GM12878 (cell line): ENCODE data around the gene NMBR. TPM values are rescaled to one million over a fixed set of nuclear protein-coding genes. Genes with fewer than 3 reads are reported as not detected.

Experiments
- ATAC-seq: fragments of 200-7000 bp; cut with Tn5 transposase; 3 replicates; pipeline ENCODE4 v1.9.1; 2020; ENCODE audit warnings: mild to moderate bottlenecking, moderate library complexity
- BruUV-seq: library from RNA; stranded (reverse); fragments of 400-500 nt; replicated peaks from 2 replicates; lab custom pipeline; 2021; lab: Mats Ljungman, UMichigan
- CTCF ChIA-PET: fragments of 300-600 bp; sonication (Branson Sonifier 250); formaldehyde crosslinking; extraction: SDS; loops from one replicate; lab custom pipeline; 2021; ENCODE audit warnings: inconsistent platforms; lab: Yijun Ruan, JAX
- POLR2A ChIA-PET: fragments of 350-600 bp; formaldehyde crosslinking; extraction: SDS; loops from one replicate; lab custom pipeline; 2021; ENCODE audit warnings: inconsistent platforms; lab: Charles Lee
- RAD21 ChIA-PET: fragments of 300-600 bp; sonication (Branson Sonifier 250); formaldehyde crosslinking; loops from one replicate; lab custom pipeline; 2023; ENCODE audit warnings: antibody characterized with exemption; ENCODE audit not compliant: unreplicated experiment; lab: Charles Lee
- SMC1A ChIA-PET: fragments of 300-600 bp; sonication (Branson Sonifier 250); formaldehyde crosslinking; loops from one replicate; lab custom pipeline; 2023; ENCODE audit not compliant: unreplicated experiment, uncharacterized antibody; lab: Charles Lee
- DNase-seq: peaks from one replicate; pipeline ENCODE4 v3.0.0-alpha.2; 2011; ENCODE audit warnings: low read depth, low spot score
- FAIRE-seq: peaks from 3 replicates; lab custom pipeline; 2011; peaks lifted over from hg19 to GRCh38; lab: Jason Lieb, UNC
- H2AFZ ChIP-seq: 2 replicates; pipeline ENCODE4 v1.6.0; 2011; ENCODE audit warnings: low read depth, low read length, control low read depth; ENCODE audit not compliant: control insufficient read depth
- H3K27ac ChIP-seq: 2 replicates; pipeline ENCODE4 v1.5.1; 2011; ENCODE audit warnings: control low read depth; ENCODE audit not compliant: control insufficient read depth, insufficient read depth
- H3K27me3 ChIP-seq, 2 experiments: replicated peaks in 1 of 2; 2 replicates each; pipeline versions ENCODE4 v1.6.0 to v1.6.1; 2011; ENCODE audit warnings: low read length in 1 of 2; ENCODE audit not compliant: control insufficient read depth in 2 of 2, insufficient read depth in 2 of 2
- H3K36me3 ChIP-seq, 2 experiments: 2 replicates each; pipeline ENCODE4 v1.5.1; 2011; ENCODE audit warnings: low read length in 1 of 2; ENCODE audit not compliant: control insufficient read depth in 2 of 2, insufficient read depth in 2 of 2
- H3K4me1 ChIP-seq: 2 replicates; pipeline ENCODE4 v1.6.1; 2011; ENCODE audit warnings: mild to moderate bottlenecking, low read length, moderate library complexity, mixed read lengths; ENCODE audit not compliant: control insufficient read depth, insufficient read depth
- H3K4me2 ChIP-seq: 2 replicates; pipeline ENCODE4 v1.6.0; 2011; ENCODE audit warnings: control low read depth; ENCODE audit not compliant: control insufficient read depth, insufficient read depth
- H3K4me3 ChIP-seq: fragments of 200-600 bp; sonication (generic); 2 replicates; pipeline ENCODE4 v1.5.1; 2016
- H3K79me2 ChIP-seq: 2 replicates; pipeline ENCODE4 v1.6.0; 2011; ENCODE audit warnings: low read length; ENCODE audit not compliant: control insufficient read depth, insufficient read depth
- H3K9ac ChIP-seq: 2 replicates; pipeline ENCODE4 v1.8.0; 2011; ENCODE audit warnings: low read length, control low read depth, mixed read lengths; ENCODE audit not compliant: control insufficient read depth, insufficient read depth
- H3K9me3 ChIP-seq: replicated peaks from 3 replicates; pipeline ENCODE4 v1.5.1; 2011; ENCODE audit warnings: mild to moderate bottlenecking, low read length; ENCODE audit not compliant: control insufficient read depth, insufficient read depth
- H4K20me1 ChIP-seq: 2 replicates; pipeline ENCODE4 v1.6.0; 2011; ENCODE audit not compliant: control insufficient read depth, insufficient read depth
- CBX3 ChIP-seq: fragments of 200-600 bp; sonication (generic); IDR thresholded peaks from 2 replicates; pipeline ENCODE4 v1.6.1; 2016; ENCODE audit warnings: low read depth, borderline replicate concordance
- CHD4 ChIP-seq: fragments of 200-600 bp; sonication (generic); IDR thresholded peaks from 2 replicates; pipeline ENCODE4 v1.6.1; 2016; ENCODE audit warnings: mild to moderate bottlenecking
- HDAC6 ChIP-seq: fragments of 200-600 bp; sonication (generic); IDR thresholded peaks from one replicate; pipeline ENCODE4 v1.8.0; 2017; ENCODE audit warnings: antibody characterized with exemption; ENCODE audit not compliant: unreplicated experiment
- TBL1XR1 ChIP-seq: IDR thresholded peaks from 2 replicates; pipeline ENCODE4 v1.6.1; 2012; ENCODE audit warnings: low read depth, low read length, improper control_type of control experiment
- in situ Hi-C: fragments of 300-500 bp; cut with MboI; formaldehyde crosslinking; loops from 9 replicates; pipeline ENCODE4 v1.14.3; 2018; ENCODE audit warnings: mixed read lengths
- intact Hi-C: fragments of 100-400 bp; cut with micrococcal nuclease; formaldehyde crosslinking; loops from one replicate; pipeline ENCODE4 v1.14.2; 2022; ENCODE audit not compliant: unreplicated experiment
- polyA plus RNA-seq, 11 experiments: library from polyadenylated mRNA; depleted of rRNA in 4 of 11; unstranded in 6 of 11; stranded (reverse) in 5 of 11; fragments of >200 nt; fragmentation: Nextera tagmentation in 4 of 11; fragmentation: Illumina TruSeq in 1 of 11; extraction: Ambion mirVana in 4 of 11; extraction: Trizol in 1 of 11; gene quantifications; 1 replicate in 1 of 11; 2 replicates in 10 of 11; pipeline versions ENCODE4 v1.2.1 to v1.2.3, GENCODE V29; 2011 to 2016; ENCODE audit warnings: inconsistent platforms in 2 of 11, missing spikeins in 2 of 11, low read depth in 1 of 11
- total RNA-seq, 4 experiments: library from RNA; depleted of rRNA in 3 of 4; stranded (reverse); fragments of >200 nt in 3 of 4; fragmentation: Illumina TruSeq in 1 of 4; extraction: Trizol in 1 of 4; gene quantifications; 2 replicates each; pipeline versions ENCODE4 v1.2.1 to v1.2.3, GENCODE V29; 2013 to 2021
- TF ChIP-seq, protein P1 (sequence below): fragments of 450-650 bp; IDR thresholded peaks from 2 replicates; pipeline ENCODE4 v1.6.1; 2016; ENCODE audit warnings: mild to moderate bottlenecking, moderate library complexity, borderline replicate concordance
- TF ChIP-seq, protein P2 (sequence below): IDR thresholded peaks from 2 replicates; pipeline ENCODE4 v1.6.1; 2011; ENCODE audit warnings: borderline replicate concordance, low read depth, mild to moderate bottlenecking, moderate library complexity, low read length; ENCODE audit not compliant: insufficient read depth, poor library complexity, severe bottlenecking
- TF ChIP-seq, protein P3 (sequence below): fragments of 450-650 bp; conservative IDR thresholded peaks from 2 replicates; pipeline ENCODE4 v1.6.1; 2017; ENCODE audit warnings: mild to moderate bottlenecking, moderate library complexity

Gene NMBR
- total and polyA plus RNA-seq, 10 of the 15 experiments (the other 5 are each of a cell fraction or from before 2014, with no cell fraction given) = not detected

DNA sequence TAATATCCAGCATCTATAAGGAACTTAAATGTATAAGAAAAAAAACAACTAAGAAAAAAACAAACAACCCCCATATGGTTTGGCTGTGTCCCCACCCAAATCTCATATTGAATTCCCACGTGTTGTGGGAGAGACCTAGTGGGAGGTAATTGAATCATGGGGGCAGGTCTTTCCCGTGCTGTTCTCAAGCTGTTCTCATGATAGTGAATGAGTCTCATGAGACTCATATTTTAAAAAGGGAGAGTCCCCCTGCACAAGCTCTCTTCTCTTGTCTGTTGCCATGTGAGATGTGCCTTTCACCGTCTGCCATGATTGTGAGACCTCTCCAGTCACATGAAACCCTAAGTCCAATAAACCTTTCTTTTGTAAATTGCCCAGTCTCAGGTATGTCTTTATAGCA lies 119.8 kb downstream of the NMBR start (continued):
- TF ChIP-seq, protein P1, sequence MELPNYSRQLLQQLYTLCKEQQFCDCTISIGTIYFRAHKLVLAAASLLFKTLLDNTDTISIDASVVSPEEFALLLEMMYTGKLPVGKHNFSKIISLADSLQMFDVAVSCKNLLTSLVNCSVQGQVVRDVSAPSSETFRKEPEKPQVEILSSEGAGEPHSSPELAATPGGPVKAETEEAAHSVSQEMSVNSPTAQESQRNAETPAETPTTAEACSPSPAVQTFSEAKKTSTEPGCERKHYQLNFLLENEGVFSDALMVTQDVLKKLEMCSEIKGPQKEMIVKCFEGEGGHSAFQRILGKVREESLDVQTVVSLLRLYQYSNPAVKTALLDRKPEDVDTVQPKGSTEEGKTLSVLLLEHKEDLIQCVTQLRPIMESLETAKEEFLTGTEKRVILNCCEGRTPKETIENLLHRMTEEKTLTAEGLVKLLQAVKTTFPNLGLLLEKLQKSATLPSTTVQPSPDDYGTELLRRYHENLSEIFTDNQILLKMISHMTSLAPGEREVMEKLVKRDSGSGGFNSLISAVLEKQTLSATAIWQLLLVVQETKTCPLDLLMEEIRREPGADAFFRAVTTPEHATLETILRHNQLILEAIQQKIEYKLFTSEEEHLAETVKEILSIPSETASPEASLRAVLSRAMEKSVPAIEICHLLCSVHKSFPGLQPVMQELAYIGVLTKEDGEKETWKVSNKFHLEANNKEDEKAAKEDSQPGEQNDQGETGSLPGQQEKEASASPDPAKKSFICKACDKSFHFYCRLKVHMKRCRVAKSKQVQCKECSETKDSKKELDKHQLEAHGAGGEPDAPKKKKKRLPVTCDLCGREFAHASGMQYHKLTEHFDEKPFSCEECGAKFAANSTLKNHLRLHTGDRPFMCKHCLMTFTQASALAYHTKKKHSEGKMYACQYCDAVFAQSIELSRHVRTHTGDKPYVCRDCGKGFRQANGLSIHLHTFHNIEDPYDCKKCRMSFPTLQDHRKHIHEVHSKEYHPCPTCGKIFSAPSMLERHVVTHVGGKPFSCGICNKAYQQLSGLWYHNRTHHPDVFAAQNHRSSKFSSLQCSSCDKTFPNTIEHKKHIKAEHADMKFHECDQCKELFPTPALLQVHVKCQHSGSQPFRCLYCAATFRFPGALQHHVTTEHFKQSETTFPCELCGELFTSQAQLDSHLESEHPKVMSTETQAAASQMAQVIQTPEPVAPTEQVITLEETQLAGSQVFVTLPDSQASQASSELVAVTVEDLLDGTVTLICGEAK = no peak
- TF ChIP-seq, protein P2, sequence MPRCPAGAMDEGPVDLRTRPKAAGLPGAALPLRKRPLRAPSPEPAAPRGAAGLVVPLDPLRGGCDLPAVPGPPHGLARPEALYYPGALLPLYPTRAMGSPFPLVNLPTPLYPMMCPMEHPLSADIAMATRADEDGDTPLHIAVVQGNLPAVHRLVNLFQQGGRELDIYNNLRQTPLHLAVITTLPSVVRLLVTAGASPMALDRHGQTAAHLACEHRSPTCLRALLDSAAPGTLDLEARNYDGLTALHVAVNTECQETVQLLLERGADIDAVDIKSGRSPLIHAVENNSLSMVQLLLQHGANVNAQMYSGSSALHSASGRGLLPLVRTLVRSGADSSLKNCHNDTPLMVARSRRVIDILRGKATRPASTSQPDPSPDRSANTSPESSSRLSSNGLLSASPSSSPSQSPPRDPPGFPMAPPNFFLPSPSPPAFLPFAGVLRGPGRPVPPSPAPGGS = no peak
- TF ChIP-seq CHD4 (no peak), HDAC6 (no peak), CBX3 (no peak)

DNA sequence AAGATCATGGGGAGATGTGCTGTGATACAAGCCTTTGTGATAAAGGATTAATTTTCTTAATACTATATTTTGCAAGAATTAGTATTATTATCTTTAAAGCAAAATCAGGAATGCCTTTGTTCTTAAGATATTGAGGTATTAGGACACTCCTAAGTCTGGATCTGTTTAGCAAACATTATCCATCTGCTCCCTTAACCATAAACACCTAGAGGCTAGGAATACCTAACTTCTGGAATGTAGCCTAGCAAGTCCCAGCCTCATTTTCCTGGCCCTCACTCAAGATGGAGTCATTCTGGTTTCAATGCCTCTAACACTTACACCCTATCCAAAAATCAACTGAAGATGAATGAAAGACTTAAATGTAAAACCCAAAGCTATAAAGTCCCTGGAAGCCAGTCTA lies 120.5 kb downstream of the NMBR start:
- ChIA-PET SMC1A (no interaction called here), CTCF (no interaction called here), POLR2A (no interaction called here), RAD21 (no interaction called here)
- H3K9ac ChIP-seq = no peak overlapping the region
- ATAC-seq = no peak
- H3K4me3 ChIP-seq = no peak overlapping the region
- H3K4me2 ChIP-seq = no peak overlapping the region
- intact Hi-C loops = no loop called here
- H3K79me2 ChIP-seq = no peaks in the 10 kb centered on the region
- TF ChIP-seq TBL1XR1 = no peak
- TF ChIP-seq, protein P3, sequence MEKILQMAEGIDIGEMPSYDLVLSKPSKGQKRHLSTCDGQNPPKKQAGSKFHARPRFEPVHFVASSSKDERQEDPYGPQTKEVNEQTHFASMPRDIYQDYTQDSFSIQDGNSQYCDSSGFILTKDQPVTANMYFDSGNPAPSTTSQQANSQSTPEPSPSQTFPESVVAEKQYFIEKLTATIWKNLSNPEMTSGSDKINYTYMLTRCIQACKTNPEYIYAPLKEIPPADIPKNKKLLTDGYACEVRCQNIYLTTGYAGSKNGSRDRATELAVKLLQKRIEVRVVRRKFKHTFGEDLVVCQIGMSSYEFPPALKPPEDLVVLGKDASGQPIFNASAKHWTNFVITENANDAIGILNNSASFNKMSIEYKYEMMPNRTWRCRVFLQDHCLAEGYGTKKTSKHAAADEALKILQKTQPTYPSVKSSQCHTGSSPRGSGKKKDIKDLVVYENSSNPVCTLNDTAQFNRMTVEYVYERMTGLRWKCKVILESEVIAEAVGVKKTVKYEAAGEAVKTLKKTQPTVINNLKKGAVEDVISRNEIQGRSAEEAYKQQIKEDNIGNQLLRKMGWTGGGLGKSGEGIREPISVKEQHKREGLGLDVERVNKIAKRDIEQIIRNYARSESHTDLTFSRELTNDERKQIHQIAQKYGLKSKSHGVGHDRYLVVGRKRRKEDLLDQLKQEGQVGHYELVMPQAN = no peak
- in situ Hi-C loops = no loop called here
- no peaks in the 10 kb centered on the region for H4K20me1 ChIP-seq
- H3K27ac ChIP-seq = no peak overlapping the region
- no peaks in the 10 kb centered on the region for H3K4me1 ChIP-seq
- FAIRE-seq = no peak
- no TSS peak for BruUV-seq
- H3K27me3 ChIP-seq = no peaks in the 10 kb centered on the region
- H2AFZ ChIP-seq = no peak overlapping the region
- no peaks in the 10 kb centered on the region for H3K9me3 ChIP-seq
- no peaks in the 10 kb centered on the region for H3K36me3 ChIP-seq
- DNase-seq = no peak
